Kidney glomerular epithelial cell (primary cell): ENCODE measurements around the gene FAM186B.
"Not testable (repeated sequence)": the region's sequence is repeated elsewhere in the genome, so short reads cannot be mapped to it uniquely, and the experiment has no call there.

Source experiments
- DNase-seq: peaks from one replicate; lab custom pipeline; 2025; lab: John Stamatoyannopoulos, UW

Gene FAM186B

GRCh38 chr12:49605539-49605938, at the start of gene FAM186B:
TSS of gene FAM186B (minus strand) at chr12:49605639. CDS start at chr12:49605477, 162 bp downstream.
- not testable (repeated sequence) for DNase-seq

GRCh38 chr12:49654715-49655114, 49.3 kb upstream of the FAM186B start:
- no peak for DNase-seq

- DNase-seq, result no peak
Observed at GRCh38 chr12:49652921-49653520, 47.6 kb upstream of the FAM186B start.

GRCh38 chr12:49651855-49652254, 46.4 kb upstream of the FAM186B start:
- no peak for DNase-seq

GRCh38 chr12:49649892-49650291, 44.5 kb upstream of the FAM186B start:
- DNase-seq, result no peak

GRCh38 chr12:49649445-49649844, 44.0 kb upstream of the FAM186B start:
- DNase-seq, result no peak

GRCh38 chr12:49648712-49649003, 43.2 kb upstream of the FAM186B start:
- no peak for DNase-seq

GRCh38 chr12:49647827-49648711, 42.6 kb upstream of the FAM186B start:
- no peak for DNase-seq

GRCh38 chr12:49646871-49647654, 41.6 kb upstream of the FAM186B start:
- DNase-seq, result no peak

GRCh38 chr12:49646331-49646830, 40.9 kb upstream of the FAM186B start:
- no peak for DNase-seq

- DNase-seq, result no peak
Observed at GRCh38 chr12:49645146-49646039, 40.0 kb upstream of the FAM186B start.

GRCh38 chr12:49644620-49644994, 39.2 kb upstream of the FAM186B start:
- peak; percentile 40 for DNase-seq

- DNase-seq, result no peak
Observed at GRCh38 chr12:49643961-49644619, 38.7 kb upstream of the FAM186B start.

GRCh38 chr12:49643135-49643534, 37.7 kb upstream of the FAM186B start:
- DNase-seq, result no peak

- no peak for DNase-seq
Observed at GRCh38 chr12:49642370-49642802, 36.9 kb upstream of the FAM186B start.

- DNase-seq, result no peak
Observed at GRCh38 chr12:49641748-49642369, 36.4 kb upstream of the FAM186B start.

- DNase-seq, result peak; percentile 52
Observed at GRCh38 chr12:49636979-49637755, 31.7 kb upstream of the FAM186B start.

GRCh38 chr12:49636574-49636973, 31.1 kb upstream of the FAM186B start:
- no peak for DNase-seq

- DNase-seq, result no peak
Observed at GRCh38 chr12:49635656-49636055, 30.2 kb upstream of the FAM186B start.

GRCh38 chr12:49635036-49635435, 29.6 kb upstream of the FAM186B start:
- no peak for DNase-seq
